Lower lobe of right lung (tissue), 2 donors: ENCODE data around the gene UPK2. TPM values are rescaled to one million over a fixed set of nuclear protein-coding genes. Genes with fewer than 3 reads are reported as not detected.
A peak's percentile ranks its signal among the peaks of the same experiment; 100 is the strongest.

Experiments used
- ATAC-seq, 2 donors: fragments of 200-7000 bp; cut with Tn5 transposase; one replicate each; pipeline ENCODE4 v1.9.1; 2020 to 2022; ENCODE audit warnings: mild to moderate bottlenecking in 2 of 2, moderate library complexity in 2 of 2
- DNase-seq: peaks from one replicate; pipeline ENCODE4 v3.0.0-alpha.2; 2020
- H3K27ac ChIP-seq: fragments of 200-600 bp; one replicate; pipeline ENCODE4 v1.8.0; 2022
- H3K27me3 ChIP-seq: fragments of 200-600 bp; one replicate; pipeline ENCODE4 v1.8.0; 2022; ENCODE audit warnings: low read depth
- H3K36me3 ChIP-seq: fragments of 200-600 bp; one replicate; pipeline ENCODE4 v1.8.0; 2022; ENCODE audit warnings: mild to moderate bottlenecking
- H3K4me1 ChIP-seq: fragments of 200-600 bp; one replicate; pipeline ENCODE4 v1.8.0; 2022
- H3K4me3 ChIP-seq: fragments of 200-600 bp; one replicate; pipeline ENCODE4 v1.8.0; 2022; ENCODE audit warnings: mild to moderate bottlenecking
- H3K9me3 ChIP-seq: fragments of 200-600 bp; one replicate; pipeline ENCODE4 v1.8.0; 2022
- intact Hi-C: fragments of 100-400 bp; cut with DNase I; formaldehyde crosslinking; loops from one replicate; pipeline ENCODE4 v1.11.0; 2022
- total RNA-seq: library from RNA; stranded (reverse); fragmentation: NEBNext Ultra II Directional; extraction: Animal tissue kit (Norgen Biotek cat#: 25700); gene quantifications from one replicate; pipeline ENCODE4 v1.2.1, GENCODE V29; 2021
- TF ChIP-seq, protein P1 (sequence below): fragments of 200-600 bp; IDR thresholded peaks from one replicate; pipeline ENCODE4 v1.8.0; 2022; ENCODE audit warnings: antibody characterized with exemption, mild to moderate bottlenecking
- donor health status: DM: no; HTN: yes; CAD: no; lungs with severe emphysema.

Gene UPK2
- total RNA-seq, 1 donor from 2014 or later, result not detected

DNA sequence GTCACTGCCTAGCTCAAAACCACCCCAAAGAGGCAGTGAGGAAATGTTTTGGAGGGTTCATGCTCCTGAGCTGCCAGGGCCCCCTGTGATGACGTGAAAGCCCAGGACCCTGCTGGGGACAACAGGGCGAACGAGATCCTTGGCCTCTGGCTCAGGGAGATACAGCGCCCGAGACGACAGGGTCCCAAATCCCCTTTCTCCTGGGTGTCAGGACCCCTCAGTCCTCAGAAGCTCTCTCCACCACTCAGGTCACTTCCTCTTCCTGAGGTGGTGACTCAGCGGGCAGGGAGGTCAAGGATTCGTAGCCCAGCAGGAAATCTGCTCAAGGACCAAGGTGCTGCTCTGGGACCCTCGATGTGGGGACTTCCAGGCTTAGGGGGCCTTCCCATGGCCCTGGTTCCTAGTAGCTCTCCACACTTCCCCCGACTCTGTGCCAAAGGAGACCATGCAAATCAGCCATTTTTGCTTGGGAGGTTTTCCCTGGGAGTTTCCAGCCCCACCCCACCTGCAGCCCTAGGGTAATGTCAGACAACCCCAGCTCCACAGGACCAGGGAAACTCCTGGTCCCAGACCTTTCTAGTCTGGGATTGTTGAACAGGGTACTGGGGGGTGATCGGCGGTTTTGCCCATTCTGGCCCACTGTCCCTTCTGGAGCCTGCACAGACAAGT lies 43.2 kb upstream of the UPK2 start:
- DNase-seq (no peak), ATAC-seq (peak in 1 of 2 donors; percentile 38)
- Histone ChIP-seq H3K36me3 (peaks cover 5% of the 10 kb centered on the region), H3K4me1 (peaks cover 98% of the 10 kb centered on the region), H3K4me3 (peak overlapping the region; percentile 53), H3K27me3 (no peaks in the 10 kb centered on the region), H3K27ac (peak overlapping the region; percentile 90), H3K9me3 (no peaks in the 10 kb centered on the region)
- TF ChIP-seq, protein P1, sequence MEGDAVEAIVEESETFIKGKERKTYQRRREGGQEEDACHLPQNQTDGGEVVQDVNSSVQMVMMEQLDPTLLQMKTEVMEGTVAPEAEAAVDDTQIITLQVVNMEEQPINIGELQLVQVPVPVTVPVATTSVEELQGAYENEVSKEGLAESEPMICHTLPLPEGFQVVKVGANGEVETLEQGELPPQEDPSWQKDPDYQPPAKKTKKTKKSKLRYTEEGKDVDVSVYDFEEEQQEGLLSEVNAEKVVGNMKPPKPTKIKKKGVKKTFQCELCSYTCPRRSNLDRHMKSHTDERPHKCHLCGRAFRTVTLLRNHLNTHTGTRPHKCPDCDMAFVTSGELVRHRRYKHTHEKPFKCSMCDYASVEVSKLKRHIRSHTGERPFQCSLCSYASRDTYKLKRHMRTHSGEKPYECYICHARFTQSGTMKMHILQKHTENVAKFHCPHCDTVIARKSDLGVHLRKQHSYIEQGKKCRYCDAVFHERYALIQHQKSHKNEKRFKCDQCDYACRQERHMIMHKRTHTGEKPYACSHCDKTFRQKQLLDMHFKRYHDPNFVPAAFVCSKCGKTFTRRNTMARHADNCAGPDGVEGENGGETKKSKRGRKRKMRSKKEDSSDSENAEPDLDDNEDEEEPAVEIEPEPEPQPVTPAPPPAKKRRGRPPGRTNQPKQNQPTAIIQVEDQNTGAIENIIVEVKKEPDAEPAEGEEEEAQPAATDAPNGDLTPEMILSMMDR, result no peak
- intact Hi-C loops, result no loop called here

GRCh38 chr11:118913411-118914125 lies 42.5 kb upstream of the UPK2 start:
- H3K4me3 ChIP-seq, result peak overlapping the region; percentile 24
- ATAC-seq, result no peak
- DNase-seq, result peak; percentile 52
- intact Hi-C loops, result no loop called here
- TF ChIP-seq, protein P1, result no peak
- H3K4me1 ChIP-seq, result peaks cover 100% of the 10 kb centered on the region
- no peaks in the 10 kb centered on the region for H3K27me3 ChIP-seq
- H3K9me3 ChIP-seq, result no peaks in the 10 kb centered on the region
- no peaks in the 10 kb centered on the region for H3K36me3 ChIP-seq
- H3K27ac ChIP-seq, result peak overlapping the region; percentile 90

- intact Hi-C loops, result no loop called here
- H3K27ac ChIP-seq, result peak overlapping the region; percentile 90
- no peaks in the 10 kb centered on the region for H3K36me3 ChIP-seq
- H3K9me3 ChIP-seq, result no peaks in the 10 kb centered on the region
- peak overlapping the region; percentile 24 for H3K4me3 ChIP-seq
- ATAC-seq, result no peak
- TF ChIP-seq, protein P1, result no peak
- peaks cover 99% of the 10 kb centered on the region for H3K4me1 ChIP-seq
- DNase-seq, result no peak
- H3K27me3 ChIP-seq, result no peaks in the 10 kb centered on the region
Observed at GRCh38 chr11:118914178-118914918, 41.8 kb upstream of the UPK2 start.

- no peaks in the 10 kb centered on the region for H3K9me3 ChIP-seq
- no peak for ATAC-seq
- intact Hi-C loops, result no loop called here
Observed at GRCh38 chr11:118914987-118915386, 41.1 kb upstream of the UPK2 start.

GRCh38 chr11:118915396-118915795 lies 40.7 kb upstream of the UPK2 start:
- no peaks in the 10 kb centered on the region for H3K36me3 ChIP-seq
- DNase-seq (no peak), ATAC-seq (no peak)
- TF ChIP-seq, protein P1, result no peak
- peaks cover 99% of the 10 kb centered on the region for H3K4me1 ChIP-seq
- intact Hi-C loops, result no loop called here
- H3K27me3 ChIP-seq, result no peaks in the 10 kb centered on the region
- no peaks in the 10 kb centered on the region for H3K9me3 ChIP-seq
- no peak overlapping the region for H3K4me3 ChIP-seq
- peak overlapping the region; percentile 90 for H3K27ac ChIP-seq

More at GRCh38 chr11:118914987-118915386, 41.1 kb upstream of the UPK2 start:
- Histone ChIP-seq H3K27ac (peak overlapping the region; percentile 90), H3K4me3 (no peak overlapping the region), H3K36me3 (no peaks in the 10 kb centered on the region), H3K27me3 (no peaks in the 10 kb centered on the region), H3K4me1 (peaks cover 99% of the 10 kb centered on the region)
- no peak for DNase-seq
- TF ChIP-seq, protein P1, result no peak
